ENCODE measurements around the gene FBXO9. TPM values are rescaled to one million over a fixed set of nuclear protein-coding genes. Genes with fewer than 3 reads are reported as not detected.

Gene FBXO9
- total and polyA plus RNA-seq, 10 of the 15 experiments (the other 5 are each of a cell fraction or from before 2014, with no cell fraction given), result 9.9 to 68.9 (median 31.3) TPM

DNA sequence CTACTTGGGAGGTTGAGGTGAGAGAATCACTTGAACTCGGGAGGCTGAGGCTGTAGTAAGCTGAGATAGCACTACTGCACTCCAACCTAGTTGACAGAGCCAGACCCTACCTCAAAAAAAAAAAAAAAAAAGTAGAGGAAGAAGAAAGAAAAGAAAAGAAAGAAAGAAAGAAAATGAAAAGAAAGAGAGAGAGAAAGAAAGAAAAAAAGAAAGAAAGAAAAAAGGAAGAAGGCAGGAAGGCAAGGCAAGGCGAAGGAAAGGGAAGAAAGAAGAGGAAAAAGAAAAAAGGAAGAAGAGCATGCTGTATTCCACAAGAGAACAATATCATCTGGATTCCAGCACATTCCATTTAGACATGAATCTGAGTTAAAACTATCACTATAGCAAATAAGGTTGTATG, 79.6 kb downstream of the FBXO9 start:
- DNase-seq (ENCODE audit: low read depth, low spot score) (no peak), ATAC-seq (no peak), FAIRE-seq (no peak)
- intact Hi-C loops (cut with micrococcal nuclease; ENCODE audit: unreplicated experiment) (no loop called here), in situ Hi-C loops (cut with MboI) (no loop called here)
- POLR2A ChIA-PET, result no interaction called here
- no peak overlapping the region for H3K4me2 ChIP-seq (ENCODE audit: control insufficient read depth, insufficient read depth)
- H3K27me3 ChIP-seq (replicated peaks in 1 of 2; ENCODE audit: control insufficient read depth in 2 of 2, insufficient read depth in 2 of 2, low read length in 1 of 2), result no peaks in the 10 kb centered on the region
- no peaks in the 10 kb centered on the region for H3K79me2 ChIP-seq (ENCODE audit: control insufficient read depth, insufficient read depth, low read length)
- RAD21 ChIA-PET (ENCODE audit: unreplicated experiment), result no interaction called here
- SMC1A ChIA-PET (ENCODE audit: uncharacterized antibody, unreplicated experiment), result interaction anchor here (0.6 kb wide), 1 partner anchor 320 kb away, joined by 3 read pairs; no protein-coding TSS in a partner anchor
- H3K36me3 ChIP-seq (ENCODE audit: control insufficient read depth in 2 of 2, insufficient read depth in 2 of 2, low read length in 1 of 2), result no peaks in the 10 kb centered on the region
- H3K27ac ChIP-seq (ENCODE audit: control insufficient read depth, insufficient read depth), result no peak overlapping the region
- CTCF ChIA-PET, result interaction anchor here (0.6 kb wide), 1 partner anchor 38 kb away, joined by 3 read pairs; no protein-coding TSS in a partner anchor
- no peak overlapping the region for H3K9ac ChIP-seq (ENCODE audit: control insufficient read depth, insufficient read depth, low read length)
- H4K20me1 ChIP-seq (ENCODE audit: control insufficient read depth, insufficient read depth), result no peaks in the 10 kb centered on the region
- no peak overlapping the region for H3K4me3 ChIP-seq
- H3K4me1 ChIP-seq (ENCODE audit: control insufficient read depth, insufficient read depth, low read length), result no peaks in the 10 kb centered on the region
- H2AFZ ChIP-seq (ENCODE audit: control insufficient read depth, low read depth, low read length), result no peak overlapping the region
- H3K9me3 ChIP-seq (replicated peaks; ENCODE audit: control insufficient read depth, insufficient read depth, low read length), result no peaks in the 10 kb centered on the region
- no TSS peak for BruUV-seq (replicated peaks)
- WGBS (ENCODE audit: insufficient coverage, insufficient replicate concordance, low lambda C conversion rate, missing lambda C conversion rate), result 15% methylated on average over 2 of the region's 2 CpGs
- TF ChIP-seq ZNF592 (IDR thresholded peaks at IDR 0.05) (no peak), IRF4 (IDR thresholded peaks at IDR 0.05; ENCODE audit: low read depth, low read length) (no peak), PAX5 (IDR thresholded peaks at IDR 0.05; ENCODE audit: borderline replicate concordance, low read depth, low read length) (no peak), EZH2 (IDR thresholded peaks at IDR 0.05; ENCODE audit: borderline replicate concordance, control insufficient read depth, low read depth, low read length) (no peak), GATAD2B (conservative IDR thresholded peaks at IDR 0.05; ENCODE audit: low read depth) (no peak), STAT1 (conservative IDR thresholded peaks at IDR 0.05) (no peak), SMAD5 (IDR thresholded peaks at IDR 0.05; ENCODE audit: low read depth) (no peak), JUND (IDR thresholded peaks at IDR 0.05; ENCODE audit: low read depth, low read length) (no peak), MEF2A (IDR thresholded peaks at IDR 0.05; ENCODE audit: insufficient read depth, low read depth, low read length) (no peak), BMI1 (IDR thresholded peaks at IDR 0.05; ENCODE audit: borderline replicate concordance) (no peak), ASH2L (IDR thresholded peaks at IDR 0.05; ENCODE audit: borderline replicate concordance, low read depth) (no peak)
- TF ChIP-seq, protein P1, sequence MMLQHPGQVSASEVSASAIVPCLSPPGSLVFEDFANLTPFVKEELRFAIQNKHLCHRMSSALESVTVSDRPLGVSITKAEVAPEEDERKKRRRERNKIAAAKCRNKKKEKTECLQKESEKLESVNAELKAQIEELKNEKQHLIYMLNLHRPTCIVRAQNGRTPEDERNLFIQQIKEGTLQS (IDR thresholded peaks at IDR 0.05; ENCODE audit: borderline replicate concordance, extremely low read depth, low read depth, low read length), result no peak
- TF ChIP-seq, protein P2, sequence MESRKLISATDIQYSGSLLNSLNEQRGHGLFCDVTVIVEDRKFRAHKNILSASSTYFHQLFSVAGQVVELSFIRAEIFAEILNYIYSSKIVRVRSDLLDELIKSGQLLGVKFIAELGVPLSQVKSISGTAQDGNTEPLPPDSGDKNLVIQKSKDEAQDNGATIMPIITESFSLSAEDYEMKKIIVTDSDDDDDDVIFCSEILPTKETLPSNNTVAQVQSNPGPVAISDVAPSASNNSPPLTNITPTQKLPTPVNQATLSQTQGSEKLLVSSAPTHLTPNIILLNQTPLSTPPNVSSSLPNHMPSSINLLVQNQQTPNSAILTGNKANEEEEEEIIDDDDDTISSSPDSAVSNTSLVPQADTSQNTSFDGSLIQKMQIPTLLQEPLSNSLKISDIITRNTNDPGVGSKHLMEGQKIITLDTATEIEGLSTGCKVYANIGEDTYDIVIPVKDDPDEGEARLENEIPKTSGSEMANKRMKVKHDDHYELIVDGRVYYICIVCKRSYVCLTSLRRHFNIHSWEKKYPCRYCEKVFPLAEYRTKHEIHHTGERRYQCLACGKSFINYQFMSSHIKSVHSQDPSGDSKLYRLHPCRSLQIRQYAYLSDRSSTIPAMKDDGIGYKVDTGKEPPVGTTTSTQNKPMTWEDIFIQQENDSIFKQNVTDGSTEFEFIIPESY (IDR thresholded peaks at IDR 0.05), result no peak
- TF ChIP-seq, protein P3, sequence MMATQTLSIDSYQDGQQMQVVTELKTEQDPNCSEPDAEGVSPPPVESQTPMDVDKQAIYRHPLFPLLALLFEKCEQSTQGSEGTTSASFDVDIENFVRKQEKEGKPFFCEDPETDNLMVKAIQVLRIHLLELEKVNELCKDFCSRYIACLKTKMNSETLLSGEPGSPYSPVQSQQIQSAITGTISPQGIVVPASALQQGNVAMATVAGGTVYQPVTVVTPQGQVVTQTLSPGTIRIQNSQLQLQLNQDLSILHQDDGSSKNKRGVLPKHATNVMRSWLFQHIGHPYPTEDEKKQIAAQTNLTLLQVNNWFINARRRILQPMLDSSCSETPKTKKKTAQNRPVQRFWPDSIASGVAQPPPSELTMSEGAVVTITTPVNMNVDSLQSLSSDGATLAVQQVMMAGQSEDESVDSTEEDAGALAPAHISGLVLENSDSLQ (IDR thresholded peaks at IDR 0.05), result no peak
- TF ChIP-seq, protein P4, sequence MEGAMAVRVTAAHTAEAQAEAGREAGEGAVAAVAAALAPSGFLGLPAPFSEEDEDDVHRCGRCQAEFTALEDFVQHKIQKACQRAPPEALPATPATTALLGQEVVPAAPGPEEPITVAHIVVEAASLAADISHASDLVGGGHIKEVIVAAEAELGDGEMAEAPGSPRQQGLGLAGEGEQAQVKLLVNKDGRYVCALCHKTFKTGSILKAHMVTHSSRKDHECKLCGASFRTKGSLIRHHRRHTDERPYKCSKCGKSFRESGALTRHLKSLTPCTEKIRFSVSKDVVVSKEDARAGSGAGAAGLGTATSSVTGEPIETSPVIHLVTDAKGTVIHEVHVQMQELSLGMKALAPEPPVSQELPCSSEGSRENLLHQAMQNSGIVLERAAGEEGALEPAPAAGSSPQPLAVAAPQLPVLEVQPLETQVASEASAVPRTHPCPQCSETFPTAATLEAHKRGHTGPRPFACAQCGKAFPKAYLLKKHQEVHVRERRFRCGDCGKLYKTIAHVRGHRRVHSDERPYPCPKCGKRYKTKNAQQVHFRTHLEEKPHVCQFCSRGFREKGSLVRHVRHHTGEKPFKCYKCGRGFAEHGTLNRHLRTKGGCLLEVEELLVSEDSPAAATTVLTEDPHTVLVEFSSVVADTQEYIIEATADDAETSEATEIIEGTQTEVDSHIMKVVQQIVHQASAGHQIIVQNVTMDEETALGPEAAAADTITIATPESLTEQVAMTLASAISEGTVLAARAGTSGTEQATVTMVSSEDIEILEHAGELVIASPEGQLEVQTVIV (IDR thresholded peaks at IDR 0.05; ENCODE audit: borderline replicate concordance, partially characterized antibody), result no peak
